ENCODE results near the gene PTK7. TPM values are rescaled to one million over a fixed set of nuclear protein-coding genes. Genes with fewer than 3 reads are reported as not detected.

PTK7 gene
- total and polyA plus RNA-seq, 2 donors (not counting 3 experiments of a cell fraction or from before 2014, with no cell fraction given), result 41.9 to 65.6 TPM

- dilution Hi-C loops (cut with MboI; ENCODE audit: extremely low pct_ligation_motif_present, low sequenced_read_pairs), result no loop called here
- Histone ChIP-seq H3K9me1 (replicated peaks; ENCODE audit: control insufficient read depth, extremely low read depth, insufficient read depth, low read length) (no peaks in the 10 kb centered on the region), H3K36me3 (ENCODE audit: control insufficient read depth in 2 of 2, extremely low read depth in 1 of 2, insufficient read depth in 2 of 2, low read length in 2 of 2) (peaks cover 13 to 28% of the 10 kb centered on the region in 2 experiments), H3K4me3 (replicated peaks in 1 of 3; ENCODE audit: insufficient read depth in 1 of 3, low read depth in 1 of 3, low read length in 3 of 3) (peak overlapping the region in 2 of 3 experiments; percentile 40 to 41), H4K20me1 (replicated peaks; ENCODE audit: control insufficient read depth, extremely low read depth, insufficient read depth, low read length) (peaks cover 2% of the 10 kb centered on the region), H3K9me3 (replicated peaks; ENCODE audit: control insufficient read depth, insufficient read depth, low read length) (no peaks in the 10 kb centered on the region), H3K4me1 (ENCODE audit: control insufficient read depth, extremely low read depth, insufficient read depth, low read length) (peaks cover 25% of the 10 kb centered on the region), H2AFZ (ENCODE audit: low read depth, low read length) (peak overlapping the region; percentile 68), H3K79me2 (ENCODE audit: control insufficient read depth, insufficient read depth, low read length) (peaks cover 40% of the 10 kb centered on the region), H3K9ac (replicated peaks; ENCODE audit: extremely low read depth, insufficient read depth, low read length) (peak overlapping the region; percentile 52), H3K27me3 (ENCODE audit: control insufficient read depth in 2 of 2, insufficient read depth in 2 of 2, low read length in 2 of 2) (no peaks in the 10 kb centered on the region), H3K27ac (ENCODE audit: insufficient read depth, low read depth, low read length) (peak overlapping the region; percentile 76), H3K4me2 (ENCODE audit: insufficient read depth, low read length) (peak overlapping the region; percentile 79)
- intact Hi-C loops (cut with micrococcal nuclease), result loop anchor here (1.0 to 5.0 kb wide), 4 partner anchors 73 to 428 kb away; partner anchors contain the start of genes KLHDC3, TBCC and ZNF318
- ChIA-PET POLR2A (no interaction called here), CTCF (interaction anchor here (0.7 to 3.6 kb wide), 4 partner anchors 31 to 195 kb away, joined by 3 to 17 read pairs (median 3); partner anchors contain the start of genes DNPH1 and ZNF318)
- BruUV-seq (replicated peaks), result no TSS peak
- FAIRE-seq, result peak; percentile 98
- DNase-seq (ENCODE audit: low read depth, low spot score), result peak; percentile 99
- no peak for TF ChIP-seq GATA2 (IDR thresholded peaks at IDR 0.05; ENCODE audit: insufficient read depth, insufficient read length, low read depth, low read length)
- TF ChIP-seq, protein P1, sequence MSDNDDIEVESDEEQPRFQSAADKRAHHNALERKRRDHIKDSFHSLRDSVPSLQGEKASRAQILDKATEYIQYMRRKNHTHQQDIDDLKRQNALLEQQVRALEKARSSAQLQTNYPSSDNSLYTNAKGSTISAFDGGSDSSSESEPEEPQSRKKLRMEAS (IDR thresholded peaks at IDR 0.05; ENCODE audit: insufficient read depth, insufficient read length), result no peak
- TF ChIP-seq EZH2 (IDR thresholded peaks at IDR 0.05; ENCODE audit: borderline replicate concordance, low read depth, low read length, severe bottlenecking), result no peak
- TF ChIP-seq CTCF (IDR thresholded peaks at IDR 0.05; ENCODE audit: extremely low read depth in 1 of 2, insufficient read depth in 1 of 2, low read depth in 1 of 2, low read length in 2 of 2), result peak in 1 of 2 donors; percentile 28
- TF ChIP-seq POLR2AphosphoS5 (IDR thresholded peaks at IDR 0.05; ENCODE audit: insufficient read depth, low read depth, low read length), result peak; percentile 61
- TF ChIP-seq JUN (IDR thresholded peaks at IDR 0.05; ENCODE audit: borderline replicate concordance, insufficient read depth, insufficient read length, low read depth), result no peak
- TF ChIP-seq FOS (IDR thresholded peaks at IDR 0.05; ENCODE audit: borderline replicate concordance, insufficient read depth, low read length), result peak; percentile 60
- no peak for TF ChIP-seq MYC (IDR thresholded peaks at IDR 0.05; ENCODE audit: low read depth, low read length)
- TF ChIP-seq POLR2A (IDR thresholded peaks at IDR 0.05; ENCODE audit: low read depth, low read length), result peak; percentile 78
These were observed 98.4 kb downstream of the PTK7 start for GRCh38 chr6:43174263-43175112.
